SIG-M5 treated with dmso at 0.1 percent for 504 hours (cell line): ENCODE measurements around the gene PIR.

Source experiments
- DNase-seq: peaks from one replicate; lab custom pipeline; 2025; ENCODE audit not compliant: unreplicated experiment; lab: John Stamatoyannopoulos, UW

The PIR gene

DNA sequence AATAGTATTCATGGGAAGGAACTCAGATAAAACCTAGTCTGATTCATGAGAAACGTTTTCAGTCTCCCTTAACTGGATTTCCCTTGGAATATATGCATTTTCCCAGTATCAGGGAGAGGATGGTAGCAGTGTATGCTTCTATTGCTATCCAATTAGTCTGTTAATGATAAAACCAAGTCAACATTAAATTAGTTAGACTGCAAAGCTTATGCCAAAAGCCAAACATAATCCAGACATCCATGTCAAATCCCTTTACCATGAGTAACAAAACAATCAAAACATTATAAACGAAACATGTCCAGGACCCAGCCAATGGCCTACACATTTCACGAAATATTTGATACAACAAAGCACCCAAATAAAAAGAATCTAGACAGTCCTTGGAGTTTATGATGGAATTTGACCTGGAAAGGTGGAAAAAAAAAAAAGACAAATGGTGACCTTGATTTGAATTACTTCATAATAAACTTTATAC, 74.4 kb downstream of the PIR start:
- no peak for DNase-seq

DNA sequence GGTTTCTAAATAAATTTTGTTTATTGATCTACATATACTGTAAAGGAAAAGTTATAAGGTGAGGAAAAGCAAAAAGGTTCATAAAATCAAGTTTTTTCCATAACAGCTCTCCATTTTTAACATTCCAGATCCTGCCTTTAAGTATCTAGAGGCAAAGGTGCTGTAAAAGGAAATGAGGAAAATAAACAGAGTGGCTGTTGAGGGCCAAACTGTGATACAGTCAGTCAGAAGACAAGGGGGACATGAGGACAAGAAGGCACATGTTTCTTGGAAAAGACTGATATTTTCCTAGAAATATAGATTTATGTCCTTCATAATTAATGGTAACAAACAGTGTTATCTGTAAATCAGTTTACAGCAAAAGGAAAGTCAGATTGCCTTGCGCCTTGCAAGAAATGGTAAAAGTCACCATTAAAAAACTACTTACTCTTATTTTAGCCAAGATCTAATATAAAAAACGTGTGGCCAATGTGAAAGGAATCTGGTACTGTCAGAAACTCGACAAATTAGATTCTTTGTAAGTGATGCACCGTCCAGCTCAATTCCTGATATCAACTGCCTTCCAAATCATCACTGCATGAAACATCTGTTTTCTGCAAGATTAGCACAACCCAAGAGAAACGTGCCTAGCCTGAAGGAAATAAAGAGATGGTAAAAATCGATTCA, 75.0 kb downstream of the PIR start:
- no peak for DNase-seq

DNA sequence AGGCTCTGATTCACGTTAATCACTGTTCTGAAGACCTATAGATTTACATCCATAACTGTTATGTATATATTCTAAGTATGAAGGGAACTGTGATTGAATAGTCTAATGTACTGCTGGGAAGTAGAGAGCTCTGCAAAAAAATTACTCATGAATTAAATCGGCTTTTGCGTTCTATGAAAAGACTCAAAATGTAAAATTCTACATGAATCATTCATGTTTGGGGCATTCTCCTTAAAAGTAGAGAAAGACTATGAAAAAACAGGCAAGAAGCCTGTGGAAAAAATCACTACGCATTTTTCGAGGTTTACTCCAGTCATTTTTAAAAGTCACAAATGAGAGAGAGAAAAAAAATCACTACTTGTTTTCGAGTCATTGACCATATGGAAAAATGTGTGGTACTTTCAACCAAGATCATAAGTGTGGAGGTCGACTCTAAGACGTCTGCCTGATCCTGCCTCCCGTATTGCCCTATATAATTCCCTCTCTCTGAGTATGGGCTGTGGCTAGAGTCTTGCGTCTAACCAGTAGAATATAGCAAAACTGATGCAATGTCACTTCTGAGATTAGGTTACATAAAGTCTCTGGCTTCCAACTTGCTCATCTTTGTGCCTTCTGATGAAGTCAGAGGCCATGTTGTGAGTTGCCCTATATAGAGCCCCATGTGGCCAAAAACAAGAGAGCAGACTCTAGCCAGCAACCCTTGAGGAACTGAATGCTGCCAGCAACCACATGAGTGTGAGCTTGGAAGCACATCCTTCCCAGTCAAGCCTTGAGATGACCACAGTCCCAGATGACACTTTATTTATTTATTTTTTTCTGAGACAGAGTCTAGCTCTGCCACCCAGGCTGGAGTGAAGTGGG, 76.8 kb downstream of the PIR start:
- DNase-seq, result peak; percentile 9

DNA sequence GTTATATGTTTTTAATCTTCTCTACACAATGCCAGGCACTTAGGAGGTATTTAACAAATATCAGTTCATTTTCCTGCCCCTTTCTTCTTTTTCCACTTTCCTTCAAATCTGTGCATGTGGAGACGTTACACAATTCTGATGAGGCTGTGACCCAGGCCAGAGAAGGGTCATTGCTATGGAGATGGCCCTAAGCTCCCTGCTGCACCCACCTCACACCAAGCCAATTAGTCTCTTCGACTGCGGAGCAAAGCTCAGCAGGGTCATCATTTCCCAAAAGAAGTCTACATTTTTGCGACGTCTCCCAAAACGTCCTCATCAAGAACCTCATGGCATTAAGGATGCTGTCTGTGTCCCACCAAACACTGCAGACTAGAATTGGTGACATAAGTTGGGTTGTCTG, 80.0 kb downstream of the PIR start:
- no peak for DNase-seq

DNA sequence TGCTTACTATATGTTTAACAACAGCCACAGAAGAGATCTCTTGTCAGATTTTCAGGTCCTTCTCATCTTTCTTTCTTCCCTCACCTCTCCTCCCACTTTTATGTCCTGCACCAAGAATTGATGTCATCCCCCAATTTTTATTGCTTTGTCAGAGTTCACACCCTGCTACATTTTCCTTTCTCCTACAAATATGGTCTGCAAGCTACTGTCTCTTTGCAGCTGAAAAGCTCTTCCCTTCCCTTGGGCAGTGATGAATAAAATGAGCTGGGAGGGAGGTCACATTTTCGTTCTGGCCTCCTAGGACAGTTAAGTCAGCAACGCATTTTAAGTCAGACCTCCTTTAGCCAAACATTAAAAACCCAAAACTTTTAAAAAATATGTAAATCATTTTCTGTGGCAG, 82.2 kb downstream of the PIR start:
- no peak for DNase-seq

DNA sequence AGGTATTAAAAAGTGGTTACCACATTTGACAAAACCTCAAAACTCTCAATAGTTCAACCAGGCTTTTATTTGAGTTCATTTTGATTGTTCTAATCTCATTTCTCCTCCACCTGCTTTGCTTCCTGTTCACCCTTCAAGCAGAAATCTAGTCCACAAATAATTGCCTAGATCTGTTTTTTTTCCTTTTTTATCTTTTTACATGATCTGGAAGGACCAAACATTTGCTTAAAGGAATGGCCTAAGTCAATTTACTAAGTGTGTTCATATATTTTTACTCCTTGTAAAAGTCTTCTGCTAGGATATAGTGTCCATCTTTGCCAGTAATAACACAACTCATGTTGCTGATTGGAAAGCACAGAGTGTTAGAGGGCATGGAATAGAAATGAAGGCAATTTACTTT, 82.7 kb downstream of the PIR start:
- DNase-seq, result no peak

DNA sequence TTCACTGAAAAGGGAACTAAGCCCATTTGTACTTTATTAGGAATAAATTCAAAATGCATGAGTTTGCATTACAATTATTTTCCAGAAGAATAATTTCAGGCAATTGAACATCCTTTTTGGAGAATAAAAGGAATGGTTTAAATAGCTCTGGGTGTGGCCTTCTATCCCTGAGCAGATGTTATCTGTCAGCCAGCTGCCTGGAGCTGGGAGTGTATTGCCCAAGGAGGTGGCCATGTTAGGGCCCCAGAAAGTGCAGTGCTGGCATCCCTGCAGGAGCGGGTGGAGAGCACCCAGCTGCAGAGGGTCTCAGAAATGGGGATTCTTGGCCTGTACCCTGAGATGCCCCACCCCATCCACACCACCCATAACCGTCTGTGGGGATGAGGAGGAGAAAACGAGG, 87.3 kb downstream of the PIR start:
- no peak for DNase-seq

DNA sequence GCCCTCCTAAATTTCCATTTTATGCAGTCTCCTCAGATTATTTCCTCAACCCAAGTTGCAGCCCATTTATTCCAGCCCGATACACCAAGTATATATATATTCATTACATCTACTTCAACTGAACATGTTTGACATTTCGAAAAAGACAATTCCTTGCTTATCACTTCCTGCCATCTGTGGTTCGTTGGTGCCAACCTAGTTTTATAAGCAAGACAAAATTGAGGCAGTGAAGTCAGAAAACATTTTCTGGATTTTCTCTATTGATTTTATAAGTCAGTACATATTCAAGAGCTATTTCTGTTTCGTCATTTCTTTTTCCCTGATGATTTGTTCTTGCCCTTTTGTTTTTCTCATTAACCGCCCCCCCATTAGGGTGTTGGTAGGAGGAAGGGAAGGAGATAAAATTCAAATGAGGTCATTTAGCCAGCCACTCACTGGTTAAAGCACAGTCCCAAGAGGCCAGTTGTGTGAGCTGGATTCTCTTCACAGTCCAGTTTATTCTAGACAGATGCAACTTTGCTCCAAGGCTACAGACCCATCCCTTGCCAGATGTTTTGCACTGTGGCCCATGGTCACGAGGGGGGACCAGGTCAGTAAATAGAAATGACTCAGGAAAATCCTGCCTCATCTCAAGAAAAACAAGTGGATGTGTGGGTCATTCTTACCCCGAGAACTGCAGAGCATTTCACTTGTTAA, 88.6 kb downstream of the PIR start:
- no peak for DNase-seq

DNA sequence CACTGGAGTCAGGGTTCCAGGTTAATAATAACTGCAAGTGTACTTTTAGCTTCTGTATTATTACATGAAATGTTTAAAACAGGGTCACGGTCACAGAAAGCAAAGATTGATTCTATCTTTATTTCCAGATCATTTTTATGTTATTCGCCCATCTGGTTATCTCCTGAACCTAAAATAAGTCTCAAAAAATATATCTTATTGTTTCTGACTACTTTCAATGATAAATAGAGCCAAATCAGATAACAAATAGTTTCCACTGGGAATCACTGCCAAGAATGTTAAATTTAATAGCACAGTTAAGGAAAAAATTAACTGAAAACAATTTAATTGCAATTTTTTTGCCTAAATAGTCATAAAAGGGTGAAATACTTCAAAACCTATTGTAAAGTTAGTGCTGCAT, 91.8 kb downstream of the PIR start:
- no peak for DNase-seq

GRCh38 chrX:15399962-15400391, 93.2 kb downstream of the PIR start:
- DNase-seq, result no peak

DNA sequence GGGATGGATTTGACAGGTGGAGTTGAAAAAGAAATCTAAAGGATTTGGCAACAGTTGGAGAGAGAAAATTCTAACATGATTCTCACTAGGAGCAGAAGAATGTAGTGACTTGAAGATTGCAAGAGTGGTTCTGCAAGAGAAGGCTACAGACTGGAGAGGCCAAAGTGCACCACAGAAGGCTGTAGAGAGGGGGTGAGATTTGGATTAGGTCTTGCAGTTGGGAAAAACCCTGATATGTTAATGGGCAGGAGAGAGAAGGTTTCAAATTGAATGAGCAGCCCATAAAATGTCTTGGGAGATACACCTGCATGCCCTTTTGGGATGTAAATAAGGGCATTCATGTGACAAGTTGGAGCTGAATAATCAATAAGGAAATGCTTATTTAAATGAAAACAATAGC, 94.3 kb downstream of the PIR start:
- DNase-seq, result no peak

GRCh38 chrX:15395789-15396188, 97.3 kb downstream of the PIR start:
- no peak for DNase-seq

DNA sequence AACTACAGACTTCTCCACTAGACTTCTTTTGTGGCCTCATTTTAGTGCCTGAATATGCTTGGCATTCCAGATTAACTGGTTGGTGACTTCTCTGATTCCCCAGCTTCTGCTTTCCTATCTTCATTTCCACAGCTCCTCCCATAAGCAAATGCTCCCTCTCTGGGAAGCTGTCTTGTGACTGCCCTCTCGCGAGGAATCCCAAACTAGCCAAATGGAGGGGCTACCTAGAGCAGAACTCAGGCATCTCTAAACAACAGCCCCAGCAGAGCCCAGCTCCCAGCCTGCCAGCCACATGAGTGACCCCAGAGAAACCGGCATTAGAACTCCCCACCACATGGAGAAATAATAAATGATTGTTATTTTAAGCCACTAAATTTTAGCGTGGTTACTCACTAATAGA, 101.3 kb downstream of the PIR start:
- DNase-seq, result no peak

GRCh38 chrX:15384304-15384703, 108.8 kb downstream of the PIR start, which contains the start of gene VEGFD:
VEGFD (minus strand) TSS chrX:15384413; CDS start chrX:15383946, 467 bp downstream.
- no peak for DNase-seq

- no peak for DNase-seq
Measured at GRCh38 chrX:15382813-15383212, 110.3 kb downstream of the PIR start.

DNA sequence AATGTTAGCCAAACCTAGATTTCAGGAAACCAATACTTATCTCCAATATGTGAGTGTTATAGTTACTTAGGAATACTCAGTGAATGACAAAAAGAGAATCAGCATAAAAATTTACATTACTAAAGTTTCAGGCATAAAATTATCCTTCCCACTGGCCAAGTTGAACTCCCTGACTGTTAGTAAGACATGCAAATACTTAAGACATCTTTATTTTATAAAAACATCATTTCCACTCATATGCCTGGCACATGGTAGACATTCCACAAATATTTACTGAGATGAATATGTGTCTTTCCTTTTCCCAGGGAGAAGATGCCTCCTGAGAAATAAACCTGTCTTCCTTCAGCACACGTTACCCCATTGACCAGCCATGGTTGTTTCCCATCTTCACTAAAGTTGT, 116.2 kb downstream of the PIR start:
- no peak for DNase-seq

DNA sequence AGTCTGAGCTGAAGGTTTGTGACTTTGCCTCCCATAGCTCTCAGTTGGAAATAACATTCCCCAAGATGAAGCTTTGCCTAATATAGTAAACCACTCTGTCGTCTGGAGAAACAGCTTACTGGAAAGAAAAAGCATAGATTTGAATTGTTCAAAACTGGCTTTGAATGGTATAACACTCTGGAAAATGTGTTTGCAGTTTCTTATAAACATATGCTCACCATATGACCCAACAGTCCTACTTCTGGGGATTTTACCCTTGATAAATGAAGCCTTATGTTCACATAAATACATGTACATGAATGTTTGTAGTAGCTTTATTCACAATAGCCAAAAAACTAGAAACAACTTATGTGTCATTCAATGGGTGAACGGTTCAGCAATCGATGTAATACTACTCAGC, 119.2 kb downstream of the PIR start:
- DNase-seq, result no peak

DNA sequence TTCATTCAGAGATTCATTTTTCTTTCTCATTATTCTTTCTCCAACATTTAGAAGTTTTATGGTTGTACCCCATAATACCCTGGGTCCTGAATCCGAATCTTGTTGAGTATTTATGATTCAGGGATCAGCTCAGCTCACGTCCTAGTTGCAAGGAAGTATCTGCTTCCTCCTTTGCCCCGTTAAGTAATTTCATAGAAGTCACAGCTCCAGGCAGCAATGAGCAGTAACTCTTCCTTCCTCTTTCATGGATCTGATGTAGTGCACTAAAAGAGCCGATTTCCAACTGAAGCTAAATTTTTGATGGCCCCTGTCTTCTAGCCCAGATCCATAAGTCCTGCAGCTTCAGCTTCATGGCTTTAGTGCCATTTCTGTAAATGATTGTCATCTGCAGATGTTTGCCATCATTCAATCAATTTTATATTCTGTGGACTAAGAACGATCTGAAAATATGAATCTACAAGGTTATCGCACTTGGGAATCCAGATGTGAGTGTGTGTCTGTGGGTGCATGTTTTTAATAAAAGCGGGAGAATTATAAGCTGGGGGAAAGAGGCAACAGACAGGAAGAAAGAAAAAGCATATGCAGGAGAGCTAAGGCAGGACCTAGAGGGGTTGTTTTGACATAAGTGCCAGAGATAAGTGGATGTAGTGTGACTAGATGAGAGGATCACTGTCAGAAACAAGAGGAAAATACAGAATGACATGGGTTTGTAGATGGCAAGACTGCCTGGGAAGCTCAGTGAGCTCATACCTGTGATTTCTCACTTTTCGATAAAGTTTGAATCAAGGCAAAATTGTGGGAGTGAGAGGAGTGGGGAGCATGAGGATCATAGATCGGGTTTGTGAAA, 126.4 kb downstream of the PIR start:
- peak; percentile 53 for DNase-seq

- no peak for DNase-seq
Measured at GRCh38 chrX:15359701-15360100, 133.4 kb downstream of the PIR start.

- no peak for DNase-seq
Measured at GRCh38 chrX:15358533-15358932, 134.6 kb downstream of the PIR start.

- DNase-seq, result no peak
Measured at GRCh38 chrX:15356444-15356843, 136.7 kb downstream of the PIR start.
